ENCODE data around the gene LMX1A.
A peak's percentile ranks its signal among the peaks of the same experiment; 100 is the strongest.

Gene LMX1A

GRCh38 chr1:165355977-165356811 lies at the start of gene LMX1A:
TSS of gene LMX1A (minus strand) at chr1:165356715. CDS start at chr1:165355559, 1,156 bp downstream.
- no peak for DNase-seq

- DNase-seq = no peak
Observed at GRCh38 chr1:165403835-165404482, 47.4 kb upstream of the LMX1A start.

DNA sequence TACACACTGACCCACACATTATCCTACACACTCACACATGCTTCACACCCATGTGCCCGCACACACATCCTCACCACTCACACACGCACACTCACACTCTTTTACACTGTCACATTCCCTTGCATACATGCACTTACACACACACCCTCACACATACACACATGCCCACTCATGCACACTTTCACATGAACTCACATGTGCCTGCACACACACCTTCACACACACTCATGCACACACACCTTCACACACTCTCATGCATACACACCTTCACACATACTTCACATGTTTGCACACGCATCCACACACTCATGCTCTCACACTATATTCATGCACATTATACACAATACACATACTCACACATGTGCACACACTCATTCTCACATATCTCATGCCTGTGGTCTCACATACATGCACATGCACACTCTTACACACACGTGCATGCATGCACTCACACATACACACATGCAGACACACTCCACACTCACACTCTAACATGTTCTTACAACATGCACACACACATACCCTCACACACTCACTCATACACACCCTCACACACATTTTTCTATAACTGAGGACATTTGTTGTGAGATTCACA lies 46.1 kb upstream of the LMX1A start:
- no peak for DNase-seq

DNA sequence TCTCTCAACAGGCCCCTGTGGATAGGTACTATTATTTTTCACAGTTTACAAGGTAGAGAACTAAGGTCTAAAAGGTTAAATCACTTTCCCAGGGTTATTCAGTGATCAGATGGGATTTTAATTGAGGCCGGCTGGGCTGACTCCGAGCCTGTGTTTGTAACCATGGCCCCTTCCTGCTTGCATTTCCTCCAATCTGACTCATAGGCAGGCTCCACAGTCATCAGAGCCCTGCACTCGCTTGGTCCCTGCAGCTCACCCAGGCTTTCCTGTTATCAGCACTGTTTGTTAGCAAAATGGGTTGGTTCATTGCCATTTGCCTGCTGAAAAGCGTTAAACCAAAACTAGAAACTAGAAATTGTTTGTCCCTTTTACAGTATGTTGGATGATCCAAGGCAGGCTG lies 41.4 kb upstream of the LMX1A start:
- peak in 1 of 2 donors; percentile 55 for DNase-seq

- DNase-seq = no peak
Observed at GRCh38 chr1:165395901-165396300, 39.4 kb upstream of the LMX1A start.

DNA sequence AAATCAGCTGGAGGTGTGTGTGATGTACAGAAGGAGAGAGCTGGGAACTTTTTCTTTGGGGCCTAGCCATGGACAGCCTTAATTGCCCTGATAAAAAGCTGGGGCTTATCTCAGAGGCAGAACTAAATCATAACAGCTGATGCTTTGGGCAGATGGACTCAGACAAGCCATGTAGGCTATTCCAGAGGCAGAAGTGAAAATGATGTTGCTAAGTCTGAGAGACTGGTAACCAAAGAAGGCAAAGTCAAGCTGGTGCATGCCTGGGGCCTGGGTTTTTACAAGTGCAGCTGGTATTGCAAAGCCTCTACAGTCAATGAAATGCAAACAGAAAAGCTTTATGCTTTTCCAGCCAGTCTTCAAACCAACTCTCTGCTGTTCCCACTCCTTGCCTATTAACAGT lies 39.0 kb upstream of the LMX1A start:
- DNase-seq = no peak

- peak; percentile 71 to 86 for DNase-seq
Observed at GRCh38 chr1:165392634-165393571, 36.4 kb upstream of the LMX1A start.

DNA sequence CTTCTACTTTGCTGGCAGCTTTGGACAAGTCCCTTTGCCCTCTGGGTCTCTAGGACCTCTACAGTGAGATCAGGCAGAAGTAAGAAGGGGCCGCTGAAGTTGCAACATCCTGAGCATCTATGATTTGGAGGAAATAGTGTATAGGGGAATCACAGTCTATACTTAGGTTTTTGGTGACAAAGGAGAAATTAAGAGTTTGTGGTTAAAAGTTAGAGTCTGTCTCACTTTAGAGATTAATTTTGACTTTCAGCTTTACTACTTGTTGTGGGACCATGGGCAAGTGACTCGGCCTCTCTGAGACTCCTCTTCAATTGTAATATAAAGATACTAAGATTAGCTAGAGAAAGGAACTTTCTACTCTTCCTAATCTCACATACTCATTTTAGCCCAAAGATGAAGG lies 33.1 kb upstream of the LMX1A start:
- no peak for DNase-seq

DNA sequence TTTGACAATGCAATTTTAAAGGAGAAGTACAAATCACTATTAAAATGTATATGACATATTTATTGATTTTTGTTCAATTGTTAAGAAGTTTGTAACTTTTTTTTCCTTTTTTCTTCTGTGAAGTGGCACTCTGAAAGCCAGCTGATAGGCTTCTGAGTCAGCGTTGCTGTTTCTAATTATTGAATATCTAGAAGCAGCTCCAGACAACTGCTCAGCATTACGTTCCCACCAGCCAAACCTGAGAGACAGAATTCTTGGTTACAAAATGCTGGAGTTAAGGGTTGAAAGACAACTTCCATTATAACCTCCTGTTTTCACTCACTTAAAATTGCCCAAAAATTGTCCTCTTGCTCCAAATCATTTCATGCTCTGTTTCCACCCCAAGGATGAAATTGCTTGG lies 31.4 kb upstream of the LMX1A start:
- no peak for DNase-seq

GRCh38 chr1:165387505-165387904 lies 31.0 kb upstream of the LMX1A start:
- DNase-seq = no peak

GRCh38 chr1:165383599-165384405 lies 27.3 kb upstream of the LMX1A start:
- no peak for DNase-seq

DNA sequence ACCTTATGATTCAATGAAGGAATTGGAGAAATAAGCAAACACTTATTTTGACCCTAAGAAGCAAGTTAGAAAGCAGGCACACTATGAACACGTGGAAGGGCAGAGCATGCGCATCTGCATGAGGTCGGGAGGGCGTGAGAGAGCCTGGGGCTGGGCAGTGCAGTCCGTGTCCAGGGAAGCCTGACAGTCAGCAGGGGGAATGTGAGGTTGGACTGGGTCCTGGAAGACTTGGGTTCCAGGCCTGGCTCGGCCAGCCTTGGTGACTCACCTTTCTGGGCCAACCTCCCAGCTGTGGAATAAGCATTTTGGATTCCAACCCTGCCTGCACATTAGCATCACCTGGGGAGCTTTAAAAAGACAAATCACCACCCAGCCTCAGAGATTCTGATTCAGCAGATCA lies 26.6 kb upstream of the LMX1A start:
- DNase-seq = no peak

DNA sequence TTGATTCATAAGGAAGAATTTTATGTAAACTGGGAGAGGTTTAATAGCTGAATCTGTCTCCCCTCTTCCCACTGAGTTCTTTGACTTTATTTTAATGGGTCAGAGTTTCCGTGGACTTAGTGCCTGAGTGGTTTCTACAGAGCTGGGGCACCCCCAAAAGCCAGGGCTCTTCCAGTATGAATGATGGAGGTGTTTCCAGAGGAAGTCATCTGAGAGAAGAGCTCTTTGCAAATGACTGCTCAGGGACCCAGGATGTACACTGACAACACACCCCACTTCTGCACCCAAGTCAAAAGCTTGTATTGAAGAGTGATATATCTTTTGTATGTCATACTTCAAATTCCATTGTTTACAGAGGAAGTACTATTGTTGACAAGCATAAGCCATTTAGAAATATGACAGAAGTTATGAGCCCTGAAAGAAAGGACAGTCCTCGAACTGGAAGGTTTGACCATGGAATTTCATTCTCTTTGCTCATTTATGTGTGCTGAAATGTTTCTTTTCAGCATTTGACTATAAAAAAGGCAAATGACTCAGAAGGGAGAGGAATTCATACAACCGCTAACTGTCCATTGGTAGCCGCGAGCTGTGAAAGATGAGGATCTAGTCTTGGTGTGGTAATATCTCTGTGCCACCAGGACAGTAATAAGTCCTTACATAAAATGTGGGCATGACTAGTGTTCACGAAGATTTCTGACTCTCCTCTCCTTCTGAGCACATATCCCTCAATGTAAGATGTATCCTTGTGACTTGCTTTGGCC lies 25.4 kb upstream of the LMX1A start:
- no peak for DNase-seq

GRCh38 chr1:165376811-165377311 lies 20.3 kb upstream of the LMX1A start:
- no peak for DNase-seq

DNA sequence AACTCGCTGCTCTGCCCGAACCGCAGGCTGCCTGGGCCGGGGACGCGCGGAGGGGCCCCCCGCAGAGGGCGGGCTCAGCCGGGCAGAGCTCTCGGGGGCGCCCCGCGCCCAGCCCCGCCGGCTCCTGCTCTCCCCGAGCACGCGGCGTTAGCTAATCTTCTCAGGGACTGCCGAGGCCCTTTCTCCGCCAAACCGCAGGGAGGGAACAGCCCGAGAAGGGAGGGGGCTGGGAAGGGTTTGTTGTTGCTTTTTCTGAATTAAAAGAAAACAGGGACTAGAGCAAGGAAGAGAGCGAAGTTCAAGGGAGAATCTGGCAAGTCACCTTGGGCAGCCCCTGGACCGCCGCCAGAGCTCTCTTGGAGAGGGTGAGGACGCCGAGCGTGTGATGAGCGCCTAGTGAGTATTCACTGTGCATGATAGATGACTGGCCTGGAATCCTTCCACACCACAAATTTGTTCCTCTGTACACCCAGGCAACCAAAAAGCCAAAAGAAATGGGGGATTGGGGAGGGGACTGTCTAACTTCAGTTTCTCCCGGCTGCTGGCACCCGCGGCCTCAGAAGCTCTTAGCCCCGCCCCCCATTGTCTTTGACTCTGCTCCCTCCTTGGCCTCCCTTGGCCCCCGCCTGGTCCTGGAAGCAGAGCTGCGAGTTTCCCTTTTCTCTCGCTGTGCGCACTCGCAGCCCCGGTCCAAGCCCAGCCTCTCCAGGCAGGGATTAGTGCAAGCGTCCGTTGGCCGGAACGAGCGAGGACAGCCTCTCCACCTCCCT lies 19.7 kb upstream of the LMX1A start:
- peak in 1 of 2 donors; percentile 46 for DNase-seq

DNA sequence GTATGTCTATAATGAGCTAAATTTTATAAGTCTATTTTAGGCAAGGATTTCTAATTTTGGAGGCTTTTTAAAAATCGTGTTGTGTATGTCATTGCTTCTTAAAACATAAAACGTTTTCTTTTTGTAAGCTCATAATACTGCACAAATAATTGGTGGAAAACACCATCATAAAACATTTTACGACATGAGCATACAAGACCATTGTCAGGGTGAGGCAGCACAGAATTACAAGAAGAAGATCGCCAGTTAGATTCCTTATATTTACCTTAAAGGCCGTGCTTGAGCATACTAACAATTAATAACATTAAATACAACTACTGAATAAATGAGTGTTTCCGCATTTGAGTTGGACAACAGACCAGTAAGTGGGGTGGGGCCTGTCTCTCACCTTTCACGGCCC lies 19.1 kb upstream of the LMX1A start:
- no peak for DNase-seq

DNA sequence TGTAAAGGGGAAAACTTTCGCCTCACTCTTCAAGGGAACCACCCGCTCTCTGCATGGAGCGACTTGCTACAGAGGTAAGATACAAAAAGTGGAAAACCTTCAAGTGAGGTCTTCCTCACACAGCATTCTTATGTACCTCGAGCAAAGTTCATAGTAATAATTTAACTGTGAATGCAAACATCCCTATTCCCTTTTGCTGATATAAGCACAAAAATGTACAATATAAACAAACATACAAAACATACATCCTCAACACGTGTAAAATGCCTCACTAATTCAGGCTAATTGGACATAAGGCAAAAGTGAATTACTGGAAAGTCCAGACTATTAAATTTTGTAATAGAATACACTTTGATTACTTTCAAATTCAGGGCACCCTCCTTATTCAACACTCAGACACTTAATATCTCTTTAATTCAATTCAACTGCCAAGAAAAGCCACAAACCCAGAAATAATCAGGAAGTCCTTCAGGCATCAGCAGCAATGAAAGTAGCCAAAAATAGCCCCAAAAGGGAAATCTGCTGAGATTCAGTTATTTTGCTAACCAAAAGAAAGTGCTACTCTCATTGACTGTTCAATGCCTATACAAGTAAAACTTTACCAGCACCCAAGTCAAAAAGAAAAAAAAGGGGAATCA lies 15.2 kb upstream of the LMX1A start:
- no peak for DNase-seq

DNA sequence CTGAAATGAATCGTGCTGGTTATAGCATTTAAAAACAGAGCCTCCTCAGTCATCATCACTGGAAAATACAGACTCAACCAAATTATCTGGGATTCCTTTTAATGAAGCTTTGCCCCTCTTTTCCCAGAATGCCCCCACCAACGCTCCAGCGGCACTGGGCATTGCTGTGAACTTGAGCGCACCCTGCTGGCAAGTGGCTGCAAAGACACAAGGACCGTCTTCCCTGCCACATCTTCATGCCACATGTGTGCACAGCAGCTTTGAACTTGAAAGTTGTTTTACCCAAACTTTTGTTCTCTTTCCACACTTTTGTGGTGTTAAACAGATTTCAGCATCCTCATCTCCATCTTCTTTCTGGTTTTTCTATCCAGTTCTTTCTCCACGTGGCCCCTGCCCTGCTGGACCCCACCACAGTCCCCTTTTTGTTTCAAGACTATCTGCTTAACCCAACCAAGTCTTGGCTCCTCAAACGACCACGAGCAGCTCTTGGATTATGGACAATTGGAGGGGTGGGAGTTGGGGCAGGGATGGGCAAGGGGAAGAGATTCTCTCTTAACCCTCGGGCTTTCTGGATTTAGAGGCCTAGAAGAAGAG lies 12.8 kb upstream of the LMX1A start:
- peak in 1 of 2 donors; percentile 15 for DNase-seq

DNA sequence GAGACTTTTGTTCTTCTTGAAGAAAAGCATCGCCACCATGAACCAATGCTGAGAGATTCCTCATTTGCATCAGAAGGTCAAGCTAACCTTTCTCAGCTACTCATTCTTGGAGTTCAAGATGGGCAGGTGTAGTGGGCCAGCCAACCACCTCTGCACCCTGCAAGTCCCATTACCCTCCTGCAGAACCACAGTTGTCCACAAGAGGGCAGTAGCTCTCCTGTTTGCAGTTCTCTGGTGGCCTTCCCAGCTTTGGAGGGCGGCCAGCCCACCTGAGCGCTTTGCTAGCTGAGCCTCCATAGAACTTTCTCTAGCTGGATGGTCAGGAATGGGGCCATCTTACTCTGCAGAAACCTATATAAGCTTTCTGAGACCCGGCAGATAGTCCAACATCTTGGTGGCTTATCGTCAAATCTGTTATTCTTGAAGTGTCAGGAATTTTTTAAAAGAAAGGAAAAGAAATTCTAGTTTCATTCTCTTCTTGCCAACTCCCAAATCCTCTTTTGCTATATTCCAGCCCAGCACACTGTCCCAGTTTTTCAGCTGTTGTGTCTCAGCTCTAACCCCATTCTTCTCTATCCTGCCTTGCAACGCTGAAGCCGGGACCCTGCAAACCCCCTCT lies 11.0 kb upstream of the LMX1A start:
- peak; percentile 25 to 29 for DNase-seq
